Eye (tissue), 1 donor: Measurements from ENCODE around the gene SHANK3.

Experiments used
- DNase-seq: peaks from one replicate; pipeline ENCODE4 v3.0.0-alpha.2; 2015

The SHANK3 gene

DNA sequence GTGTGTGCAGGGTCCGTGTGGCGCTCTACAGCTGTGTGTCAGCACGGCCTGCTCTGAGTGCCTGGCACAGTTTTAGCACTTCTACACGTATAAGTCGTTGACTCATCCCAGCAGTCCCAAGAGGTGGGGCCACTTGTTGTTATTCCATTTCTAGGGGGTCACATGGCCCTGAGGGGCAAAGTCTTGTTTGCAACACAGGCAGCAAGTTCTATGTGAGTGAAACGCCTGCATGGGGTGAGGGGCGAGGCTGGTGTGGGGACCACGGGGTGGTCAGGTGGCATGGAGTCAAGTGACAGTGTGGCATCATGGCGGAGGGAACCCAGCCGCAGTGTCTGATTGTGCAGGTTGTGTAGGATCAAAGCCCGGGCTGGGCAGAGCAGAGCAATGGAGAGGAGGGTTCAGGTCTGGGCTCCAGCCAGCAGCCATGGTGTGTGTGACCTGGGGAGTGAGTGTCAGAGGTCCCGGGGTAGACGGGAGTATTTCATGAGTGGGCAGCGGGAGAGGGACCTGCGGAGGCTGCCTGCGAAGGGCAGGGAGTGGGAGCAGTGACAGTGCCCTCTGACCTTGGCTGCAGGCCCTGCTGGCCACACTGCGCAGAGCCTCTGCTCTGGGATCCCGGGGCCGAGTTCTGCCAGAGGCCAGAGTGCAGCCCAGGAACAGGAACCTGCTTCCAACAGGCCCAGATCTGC, 27.9 kb downstream of the SHANK3 start:
- DNase-seq: no peak

DNA sequence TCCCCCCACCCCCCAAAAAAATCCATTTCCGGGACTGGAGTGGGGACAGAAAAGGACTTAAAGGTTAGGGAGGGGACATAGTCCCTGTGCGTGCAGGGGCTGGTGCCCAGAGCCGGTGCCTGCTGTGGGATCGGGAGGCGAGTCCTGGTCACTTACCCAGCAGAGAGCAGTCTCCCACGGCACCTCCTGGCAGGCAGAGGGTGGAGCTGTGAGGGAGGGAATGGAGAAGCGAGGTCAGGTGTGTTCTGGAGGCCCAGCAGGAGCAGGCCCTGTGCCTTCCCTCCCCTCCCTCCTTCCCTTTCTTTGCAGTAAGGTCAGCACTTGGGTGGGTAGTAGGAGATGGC, 28.4 kb downstream of the SHANK3 start:
- no peak for DNase-seq

DNA sequence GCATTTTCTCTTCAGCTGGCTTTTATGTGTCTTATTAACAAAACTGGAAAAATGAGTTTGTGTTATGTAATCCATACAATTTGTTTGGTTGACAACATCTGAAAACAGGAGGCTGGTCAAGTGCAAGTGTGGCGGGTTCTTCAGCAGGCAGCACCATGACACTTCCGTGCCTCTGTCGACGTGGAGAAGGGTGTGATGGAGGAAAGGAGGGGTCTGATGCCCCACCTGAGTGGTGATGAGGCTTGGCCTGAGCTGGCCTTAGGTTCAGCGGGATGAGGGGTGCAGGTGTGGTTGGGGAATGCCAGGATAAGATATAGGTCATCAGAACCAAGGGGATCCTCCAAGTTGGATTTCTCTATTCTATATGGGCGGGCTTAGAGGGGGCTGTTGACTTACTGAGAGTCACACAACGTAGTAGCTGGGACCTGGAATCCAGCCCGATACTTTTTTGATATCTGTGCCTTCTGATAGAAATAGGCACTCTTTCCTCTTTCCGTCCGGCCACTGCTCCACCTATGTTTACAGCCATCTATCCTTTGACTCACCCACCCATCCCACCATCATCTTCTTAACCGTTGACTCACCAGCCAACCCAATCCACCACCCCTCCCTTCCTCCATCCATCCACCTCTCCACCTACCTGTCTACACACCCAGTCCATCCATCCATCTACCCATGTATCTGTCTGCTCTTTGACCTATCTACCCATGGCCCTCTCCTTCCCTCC, 29.0 kb downstream of the SHANK3 start:
- no peak for DNase-seq

DNA sequence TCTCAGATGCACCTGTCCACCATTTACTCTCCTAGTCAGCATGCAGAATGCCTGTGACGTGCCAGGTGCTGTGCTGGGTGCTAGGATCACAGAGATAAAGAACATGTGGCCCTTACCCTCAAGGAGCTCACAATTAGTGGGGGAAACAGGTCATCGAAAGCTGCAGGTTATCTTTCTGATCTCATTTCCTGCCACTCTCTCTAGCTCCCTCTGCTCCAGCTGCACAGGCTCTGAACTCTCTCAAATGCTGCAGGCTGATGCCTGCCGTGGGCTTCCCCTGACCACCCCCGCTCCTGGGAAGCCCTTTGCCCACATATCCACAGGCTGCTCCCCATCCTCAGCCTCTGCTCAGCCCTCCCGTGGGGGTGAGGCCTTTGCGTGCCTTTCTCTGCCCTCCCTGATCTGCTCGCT, 29.6 kb downstream of the SHANK3 start:
- no peak for DNase-seq

DNA sequence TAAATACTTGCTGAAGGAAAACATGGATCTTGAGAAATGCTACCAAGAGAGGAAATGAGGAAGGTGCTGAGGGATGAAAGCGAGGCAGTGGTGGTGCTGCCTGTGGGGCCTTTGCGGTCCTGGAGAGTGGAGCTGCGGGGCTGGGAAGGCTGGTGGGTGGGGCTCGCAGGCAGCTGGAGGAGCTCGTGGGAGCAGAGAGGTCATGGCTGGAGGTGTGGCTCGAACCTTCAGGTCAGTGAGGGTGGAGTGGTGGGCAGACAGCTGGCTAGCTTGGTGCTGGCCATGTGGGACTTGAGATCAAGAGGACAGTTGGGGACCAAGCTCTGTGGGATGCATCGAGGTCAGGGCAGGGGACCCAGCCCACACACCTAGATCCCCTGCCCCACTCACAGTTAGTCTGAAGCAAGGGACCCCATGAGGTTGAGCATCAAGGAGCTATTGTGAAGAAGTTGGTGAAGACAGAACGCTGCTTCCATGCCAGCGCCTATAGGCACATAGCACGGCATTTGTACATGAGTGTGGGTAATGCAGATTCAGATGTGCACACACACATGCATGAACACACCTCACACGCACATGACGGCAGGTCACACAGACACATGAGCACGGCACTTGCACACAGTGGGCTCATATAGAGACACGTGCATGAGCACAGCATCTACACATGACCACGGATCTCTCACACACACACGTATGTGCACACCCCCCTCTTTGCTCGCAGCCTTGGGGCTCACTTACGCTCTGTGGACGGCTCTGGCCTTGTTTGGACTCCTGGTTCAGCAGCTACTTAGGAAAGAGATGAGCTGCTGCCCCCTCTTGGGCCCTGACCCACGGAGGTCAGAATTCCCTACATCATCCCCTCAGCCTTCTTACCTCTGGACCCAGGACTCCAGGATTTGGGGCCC, 30.4 kb downstream of the SHANK3 start:
- no peak for DNase-seq

DNA sequence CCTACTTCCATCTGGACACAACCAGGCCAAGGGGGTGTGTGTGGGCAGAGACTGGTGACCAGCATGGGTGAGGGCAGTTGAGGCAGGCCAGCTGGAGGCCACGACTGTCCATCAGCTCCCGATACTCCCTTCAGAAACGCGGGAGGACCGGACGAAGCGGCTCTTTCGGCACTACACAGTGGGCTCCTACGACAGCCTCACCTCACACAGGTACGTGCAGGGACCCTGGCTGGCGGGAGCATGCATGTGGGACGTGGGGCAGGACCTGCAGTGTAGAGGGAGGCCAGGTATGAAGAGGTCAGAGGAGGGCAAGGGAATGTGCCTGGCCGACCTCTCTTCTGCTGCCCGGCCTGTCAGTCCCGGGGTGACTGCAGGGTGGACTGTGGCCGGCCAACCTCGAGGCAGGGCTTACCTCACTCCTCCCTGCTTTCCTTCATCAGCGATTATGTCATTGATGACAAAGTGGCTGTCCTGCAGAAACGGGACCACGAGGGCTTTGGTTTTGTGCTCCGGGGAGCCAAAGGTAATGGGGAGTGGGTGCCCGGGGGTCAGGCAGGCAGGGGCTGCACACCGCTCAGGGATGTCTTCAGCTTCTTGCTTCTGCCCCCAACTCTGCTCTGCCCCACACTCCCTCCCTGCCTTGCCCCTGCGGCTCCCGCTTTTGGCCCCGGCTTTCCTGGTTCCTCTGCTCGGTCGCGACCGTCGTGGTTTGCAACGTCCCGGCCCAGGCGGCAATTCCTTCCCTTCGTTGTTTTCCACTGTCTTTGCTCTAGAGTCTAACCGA, 31.3 kb downstream of the SHANK3 start:
- DNase-seq: no peak

DNA sequence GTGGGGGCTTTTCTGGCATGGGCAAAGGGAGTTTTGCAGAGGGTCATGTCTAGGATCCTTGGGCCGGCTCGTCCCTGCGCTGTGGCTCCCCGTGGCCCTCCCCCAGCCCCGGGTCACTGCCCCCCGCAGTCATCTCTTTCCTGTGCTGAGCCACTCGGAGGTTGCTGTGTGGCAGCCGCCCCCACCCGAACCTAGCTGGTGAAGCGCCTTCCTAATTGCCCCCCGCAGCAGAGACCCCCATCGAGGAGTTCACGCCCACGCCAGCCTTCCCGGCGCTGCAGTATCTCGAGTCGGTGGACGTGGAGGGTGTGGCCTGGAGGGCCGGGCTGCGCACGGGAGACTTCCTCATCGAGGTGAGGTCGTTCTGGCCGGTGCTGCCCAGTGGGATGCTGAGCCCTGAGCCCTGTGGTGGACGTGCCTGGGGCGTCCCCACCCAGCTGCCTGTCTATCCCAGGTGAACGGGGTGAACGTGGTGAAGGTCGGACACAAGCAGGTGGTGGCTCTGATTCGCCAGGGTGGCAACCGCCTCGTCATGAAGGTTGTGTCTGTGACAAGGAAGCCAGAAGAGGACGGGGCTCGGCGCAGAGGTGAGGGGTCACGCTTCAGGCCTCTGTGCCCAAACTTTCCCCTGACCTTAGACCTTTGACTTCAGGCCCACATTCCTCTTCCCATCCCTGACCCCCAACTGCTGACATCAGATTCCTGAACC, 32.0 kb downstream of the SHANK3 start:
- no peak for DNase-seq

DNA sequence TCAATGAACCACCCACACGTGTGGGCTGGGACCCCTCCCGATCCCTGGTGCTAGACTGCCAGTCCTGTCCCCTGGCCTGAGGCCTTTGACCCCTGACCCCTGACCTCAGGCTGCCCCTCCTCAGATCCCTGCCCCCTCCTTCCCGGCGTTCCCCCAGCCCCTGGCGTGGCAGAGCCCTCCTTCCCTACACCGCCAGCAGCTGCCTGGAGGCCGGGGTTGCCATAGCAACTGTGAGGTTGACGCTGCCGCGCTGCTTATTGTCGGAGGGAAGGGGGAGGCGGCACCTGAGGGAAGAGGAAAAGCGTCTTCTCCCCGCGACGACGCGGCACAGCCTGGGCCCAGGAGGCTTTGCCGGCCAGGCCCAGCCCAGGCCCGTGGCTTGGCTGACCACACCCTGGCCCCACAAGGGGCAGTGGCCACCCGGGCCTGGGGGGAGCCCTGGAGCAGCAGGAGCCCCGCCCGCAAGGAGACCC, 32.6 kb downstream of the SHANK3 start:
- DNase-seq: peak; percentile 97

DNA sequence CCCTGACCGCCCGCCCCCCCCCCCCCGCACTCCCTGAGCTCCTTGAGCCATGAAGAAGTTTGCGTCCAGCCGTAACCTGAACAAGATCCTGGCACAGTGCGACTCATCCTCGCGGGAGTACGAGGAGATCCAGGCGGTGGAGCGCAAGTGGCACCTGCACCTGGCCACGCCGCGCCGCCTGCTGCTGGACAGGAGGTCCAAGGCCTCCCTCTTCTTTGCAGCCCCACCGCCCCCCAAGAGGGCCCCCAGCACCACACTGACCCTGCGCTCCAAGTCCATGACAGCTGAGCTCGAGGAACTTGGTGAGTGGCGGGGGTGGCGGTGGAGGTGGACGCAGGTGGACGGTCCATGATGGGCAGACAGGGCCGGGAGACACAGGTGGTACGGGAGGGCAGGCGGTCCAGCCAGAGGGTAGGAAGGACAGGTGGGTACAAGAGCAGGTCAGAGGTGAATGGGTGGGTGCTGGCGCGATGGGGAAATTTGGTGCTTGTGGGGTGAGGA, 33.3 kb downstream of the SHANK3 start:
- DNase-seq: peak; percentile 24

DNA sequence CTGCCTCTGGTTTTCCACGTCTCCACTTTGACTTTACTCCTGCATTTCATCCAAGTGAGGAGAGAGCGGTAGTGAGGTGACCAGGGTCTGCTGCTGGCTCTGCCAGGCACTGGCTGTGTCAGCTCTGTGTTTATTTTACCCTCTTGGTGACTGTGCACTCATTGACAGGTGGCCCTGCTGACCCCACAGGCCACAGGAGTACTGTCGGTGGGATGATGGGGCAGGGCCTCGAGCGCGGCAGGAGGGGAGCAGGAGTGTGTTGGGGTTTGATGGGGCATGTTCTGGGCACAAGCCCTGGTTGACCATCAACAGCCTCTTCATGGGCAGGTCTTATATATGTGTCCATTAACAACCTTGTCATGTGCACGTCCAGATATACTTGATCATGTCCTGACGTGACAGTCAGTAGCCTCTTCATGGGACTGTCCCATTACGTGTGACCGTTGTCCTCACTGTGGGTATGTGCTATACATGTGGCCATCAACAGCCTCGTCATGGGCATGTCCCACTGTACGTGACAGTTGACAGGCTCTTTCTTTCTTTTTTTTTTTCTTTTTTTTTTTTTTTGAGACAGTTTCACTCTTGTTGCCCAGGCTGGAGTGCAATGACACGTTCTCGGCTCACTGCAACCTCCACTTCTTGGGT, 34.0 kb downstream of the SHANK3 start:
- no peak for DNase-seq

DNA sequence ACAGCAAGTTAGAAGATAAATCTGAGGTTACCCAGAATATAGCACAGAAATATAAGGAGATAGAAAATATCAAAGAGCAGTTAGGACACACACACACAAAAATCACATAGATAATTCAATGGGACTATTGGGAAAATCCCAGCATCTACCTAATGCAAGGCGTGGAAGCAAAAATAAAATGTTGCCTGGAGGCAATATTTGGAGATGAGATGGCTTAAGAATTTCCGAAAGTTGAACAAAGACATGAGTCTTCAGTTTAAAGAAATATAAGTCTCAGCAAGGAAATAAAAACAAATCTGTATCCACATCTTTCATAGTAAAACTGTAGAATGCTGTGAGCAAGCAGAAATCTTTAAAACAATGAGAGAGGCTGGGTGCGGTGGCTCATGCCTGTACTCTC, 35.9 kb downstream of the SHANK3 start:
- DNase-seq: no peak

DNA sequence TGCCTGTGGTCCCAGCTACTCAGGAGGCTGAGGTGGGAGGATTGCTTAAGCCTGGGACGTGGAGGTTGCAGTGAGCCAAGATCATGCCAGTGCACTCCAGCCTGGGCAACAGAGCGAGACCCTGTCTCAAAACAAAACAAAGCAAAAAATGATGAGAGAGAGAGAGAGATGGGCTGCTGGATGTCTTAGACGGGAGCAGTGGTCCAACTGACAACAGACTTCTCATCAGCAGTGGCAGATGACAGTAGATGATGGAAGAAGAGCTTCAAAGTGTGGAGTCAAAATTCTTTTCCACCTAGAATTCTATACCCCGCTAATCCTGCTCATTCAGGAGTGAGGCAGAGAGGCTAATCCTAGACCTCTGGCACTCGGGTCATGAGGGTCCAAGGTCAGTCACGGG, 36.4 kb downstream of the SHANK3 start:
- no peak for DNase-seq

DNA sequence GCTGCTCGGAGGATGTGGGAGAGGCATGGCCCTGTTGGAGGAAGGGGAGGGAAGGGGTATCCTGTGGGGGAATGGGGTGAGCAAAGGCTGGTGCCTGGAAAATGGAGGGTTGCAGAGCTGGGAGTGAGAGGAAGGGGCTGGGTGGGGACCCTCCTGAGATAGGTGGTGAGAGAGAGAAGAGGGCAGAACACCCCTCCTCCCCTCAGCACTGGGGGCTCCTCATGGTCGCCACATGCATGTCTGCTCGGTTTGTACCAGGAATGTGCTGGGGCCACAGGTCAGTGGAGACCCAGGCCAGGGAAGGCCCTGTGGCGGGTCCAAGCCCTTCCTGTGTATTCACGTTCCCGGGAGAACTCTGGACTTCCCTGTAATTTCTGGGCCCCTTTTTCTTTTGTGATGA, 37.6 kb downstream of the SHANK3 start:
- no peak for DNase-seq

DNA sequence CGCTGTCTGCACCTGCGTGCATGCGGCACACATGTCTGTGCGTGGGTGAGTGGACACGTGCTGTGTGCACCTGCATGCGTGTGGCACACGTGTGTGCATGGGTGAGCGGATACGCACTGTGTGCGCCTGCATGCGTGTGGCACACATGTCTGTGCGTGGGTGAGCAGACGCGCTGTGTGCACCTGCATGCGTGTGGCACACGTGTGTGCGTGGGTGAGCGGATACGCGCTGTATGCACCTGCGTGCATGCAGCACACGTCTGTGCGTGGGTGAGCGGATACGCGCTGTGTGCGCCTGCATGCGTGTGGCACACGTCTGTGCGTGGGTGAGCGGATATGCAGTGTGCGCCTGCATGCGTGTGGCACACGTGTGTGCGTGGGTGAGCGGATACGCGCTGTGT, 38.3 kb downstream of the SHANK3 start:
- no peak for DNase-seq

DNA sequence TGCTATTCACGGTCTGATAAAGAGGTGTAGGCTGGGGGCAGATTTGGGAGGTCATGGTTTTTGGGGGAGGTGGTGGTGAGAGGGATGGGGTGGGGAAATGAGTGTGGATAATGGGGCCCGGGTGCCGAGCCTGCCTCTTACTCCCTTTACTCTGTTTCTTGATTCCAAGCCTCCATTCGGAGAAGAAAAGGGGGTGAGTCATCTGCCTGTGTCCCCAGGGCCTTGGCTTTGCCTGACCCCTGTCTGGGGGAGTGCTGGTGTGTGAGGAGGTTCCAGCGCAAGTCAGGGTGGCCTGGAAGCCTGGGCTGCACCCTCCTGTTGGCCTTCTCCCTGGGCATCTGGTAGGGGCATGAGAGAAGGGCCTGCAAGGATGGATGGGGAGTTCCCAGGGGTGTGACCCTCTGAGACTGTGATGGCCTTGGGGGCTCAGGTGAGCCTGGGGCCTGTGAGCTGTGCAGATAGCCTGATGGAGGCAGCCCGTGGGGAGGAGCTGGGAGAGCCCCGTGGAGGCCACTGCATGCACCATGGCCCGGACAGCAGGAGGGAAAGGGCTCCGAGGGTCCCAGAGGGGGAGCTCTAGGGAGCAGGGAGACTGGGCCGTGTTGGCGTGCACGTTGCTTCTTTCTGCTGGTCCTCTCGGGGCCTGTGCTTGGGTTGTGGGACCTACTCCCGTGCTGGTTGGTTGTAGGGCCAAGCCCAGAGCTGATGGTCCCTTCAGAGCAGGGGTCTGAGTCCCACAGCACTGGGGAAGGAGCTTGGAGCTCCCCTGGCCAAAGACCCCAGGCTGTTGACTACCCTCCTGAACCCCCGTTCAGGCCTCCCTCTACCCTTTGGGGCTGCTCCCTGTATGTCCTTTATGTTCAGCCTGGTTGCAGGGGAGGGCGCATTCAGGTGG, 39.1 kb downstream of the SHANK3 start:
- no peak for DNase-seq

DNA sequence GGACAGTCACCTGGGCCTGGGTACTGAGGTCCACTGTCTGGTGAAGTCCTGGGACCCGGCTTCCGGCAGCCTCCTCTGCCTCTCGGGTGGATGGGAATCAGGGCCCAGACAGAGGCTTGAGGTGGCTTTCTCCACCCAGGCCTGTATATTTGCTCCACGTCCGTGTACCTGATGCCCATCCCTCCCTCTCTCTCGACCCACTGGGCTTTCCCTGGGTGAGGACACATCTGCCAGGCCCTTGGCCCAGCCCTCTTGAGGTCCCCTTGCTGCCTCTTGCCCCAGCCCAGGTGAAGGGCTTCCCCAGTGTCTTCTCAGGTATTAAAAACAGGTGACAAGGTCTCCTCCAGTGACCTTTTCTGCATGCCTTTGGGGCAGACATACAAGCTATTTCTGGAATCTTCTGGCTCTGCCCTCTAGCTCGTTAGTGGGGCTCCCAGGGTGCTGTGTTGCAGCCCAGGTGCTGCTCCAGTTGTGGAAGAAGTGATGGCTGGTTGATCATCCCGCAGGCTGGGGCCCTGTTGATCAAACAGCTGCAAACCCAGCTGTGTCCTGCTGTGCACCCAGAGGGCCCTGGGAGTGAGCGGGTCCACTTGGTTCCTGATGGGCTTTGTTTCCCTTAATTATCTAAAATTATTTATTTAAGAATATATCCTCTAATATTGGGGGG, 39.9 kb downstream of the SHANK3 start:
- no peak for DNase-seq

DNA sequence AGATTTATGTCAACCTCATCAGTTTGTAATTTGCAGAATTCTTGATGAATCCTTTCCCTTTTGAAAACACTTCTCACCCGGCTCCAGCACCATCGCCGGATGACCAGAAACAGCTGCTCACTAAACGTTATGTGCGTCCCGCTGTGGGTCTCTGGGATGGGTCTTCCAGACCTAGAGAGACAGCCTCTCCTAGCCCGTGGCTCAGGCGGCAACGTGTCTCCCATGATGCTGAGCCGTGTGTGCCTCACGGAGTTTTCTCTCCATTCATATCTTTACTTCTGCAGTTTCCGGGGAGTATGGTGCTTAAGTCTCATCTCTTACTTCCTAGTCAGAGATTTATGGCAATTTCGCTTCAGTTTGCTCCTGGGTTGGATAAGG, 40.4 kb downstream of the SHANK3 start:
- no peak for DNase-seq

DNA sequence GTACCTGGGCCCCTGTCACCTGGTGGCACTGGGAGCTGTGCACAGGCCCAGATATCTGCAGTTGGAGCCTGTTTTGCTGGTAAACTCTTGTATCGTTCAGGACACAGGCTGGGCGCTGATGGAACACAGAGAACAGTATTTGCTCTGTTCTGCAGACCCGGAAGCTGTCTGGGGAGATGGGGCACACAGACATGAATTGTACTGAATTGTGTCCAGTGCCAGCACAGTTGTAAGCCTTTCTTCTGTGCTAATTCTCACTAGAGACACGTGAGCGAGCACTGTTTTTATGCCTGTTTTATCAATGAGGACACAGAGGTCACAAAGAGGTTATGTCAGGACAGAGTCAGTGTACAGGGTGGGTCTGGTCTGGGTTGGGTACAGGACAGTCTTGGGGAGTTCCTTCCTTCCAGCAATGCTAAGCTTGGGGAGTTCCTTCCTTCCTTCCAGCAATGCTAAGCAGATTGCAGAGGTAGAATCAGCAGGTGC, 41.0 kb downstream of the SHANK3 start:
- no peak for DNase-seq

DNA sequence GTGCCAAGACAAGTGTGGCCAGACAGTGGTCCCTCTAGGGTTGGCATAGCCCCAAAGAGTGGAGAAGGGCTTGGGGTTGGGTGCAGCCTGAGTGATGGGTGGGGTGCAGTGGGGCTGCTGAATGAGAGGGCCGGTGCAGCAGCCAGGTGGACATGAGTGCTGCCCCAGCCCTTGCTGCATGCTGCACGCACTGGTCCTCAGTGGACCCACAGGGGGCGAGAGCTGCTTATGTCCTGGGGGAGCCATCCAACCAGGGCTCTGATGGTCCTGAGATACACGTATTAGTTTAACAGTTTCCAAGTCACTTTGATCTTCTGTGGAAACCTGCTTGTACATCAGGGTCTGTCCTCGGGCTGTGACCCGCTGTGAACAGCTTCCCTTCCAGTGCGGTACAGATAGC, 41.5 kb downstream of the SHANK3 start:
- DNase-seq: no peak
